Dendritic cell treated with granulocyte-macrophage colony-stimulating factor and Interleukin-4, amounts not matched to agents 40 ng/mL and 50 ng/mL, for 4 days (primary cell): ENCODE measurements around the gene RPS6KA4.
A peak's percentile ranks its signal among the peaks of the same experiment; 100 is the strongest.

Experiments used
- H3K27ac Mint-ChIP-seq: one replicate; pipeline ENCODE4 v1.8.0; 2022; ENCODE audit warnings: mild to moderate bottlenecking, mixed read lengths
- H3K27me3 Mint-ChIP-seq: one replicate; pipeline ENCODE4 v1.8.0; 2022; ENCODE audit warnings: mild to moderate bottlenecking, mixed read lengths
- H3K36me3 Mint-ChIP-seq: one replicate; pipeline ENCODE4 v1.8.0; 2022; ENCODE audit warnings: low read depth, mixed read lengths
- H3K4me1 Mint-ChIP-seq: one replicate; pipeline ENCODE4 v1.8.0; 2022; ENCODE audit warnings: low read depth, mixed read lengths
- H3K4me3 Mint-ChIP-seq: one replicate; pipeline ENCODE4 v1.8.0; 2022; ENCODE audit warnings: mild to moderate bottlenecking, moderate library complexity, mixed read lengths
- H3K9me3 Mint-ChIP-seq: one replicate; pipeline ENCODE4 v1.8.0; 2022; ENCODE audit warnings: mixed read lengths
- intact Hi-C: fragments of 100-400 bp; cut with micrococcal nuclease; formaldehyde crosslinking; loops from one replicate; pipeline ENCODE4 v1.15.0; 2022

Gene RPS6KA4

GRCh38 chr11:64337538-64338249 lies 21.3 kb upstream of the RPS6KA4 start:
- H3K9me3 Mint-ChIP-seq = no peaks in the 10 kb centered on the region
- no peak overlapping the region for H3K4me3 Mint-ChIP-seq
- intact Hi-C loops = no loop called here
- no peaks in the 10 kb centered on the region for H3K27me3 Mint-ChIP-seq
- H3K27ac Mint-ChIP-seq = no peak overlapping the region
- peaks cover 56% of the 10 kb centered on the region for H3K4me1 Mint-ChIP-seq
- H3K36me3 Mint-ChIP-seq = peaks cover 15% of the 10 kb centered on the region

GRCh38 chr11:64338716-64339115 lies 20.2 kb upstream of the RPS6KA4 start:
- no peaks in the 10 kb centered on the region for H3K9me3 Mint-ChIP-seq
- H3K4me3 Mint-ChIP-seq = no peak overlapping the region
- no peaks in the 10 kb centered on the region for H3K27me3 Mint-ChIP-seq
- H3K4me1 Mint-ChIP-seq = peaks cover 64% of the 10 kb centered on the region
- H3K27ac Mint-ChIP-seq = peak overlapping the region; percentile 93
- H3K36me3 Mint-ChIP-seq = peaks cover 25% of the 10 kb centered on the region
- intact Hi-C loops = no loop called here

- peak overlapping the region; percentile 80 for H3K4me3 Mint-ChIP-seq
- H3K27ac Mint-ChIP-seq = peak overlapping the region; percentile 93
- intact Hi-C loops = no loop called here
- H3K27me3 Mint-ChIP-seq = no peaks in the 10 kb centered on the region
- H3K36me3 Mint-ChIP-seq = peaks cover 31% of the 10 kb centered on the region
- H3K9me3 Mint-ChIP-seq = no peaks in the 10 kb centered on the region
- H3K4me1 Mint-ChIP-seq = peaks cover 66% of the 10 kb centered on the region
These were observed 19.7 kb upstream of the RPS6KA4 start for GRCh38 chr11:64339286-64339685.

GRCh38 chr11:64339754-64340408 lies 19.1 kb upstream of the RPS6KA4 start, which contains the start of gene CCDC88B:
Gene CCDC88B (plus strand): TSS chr11:64340204. CDS start chr11:64340267, 63 bp downstream.
- intact Hi-C loops = loop anchor here (5.0 kb wide), 1 partner anchor 33 kb away; the partner anchor contains the start of gene ESRRA
- H3K4me3 Mint-ChIP-seq = peak within 1 kb of the TSS; percentile 80
- no peaks in the 10 kb centered on the region for H3K9me3 Mint-ChIP-seq
- H3K36me3 Mint-ChIP-seq = peaks cover 37% of the 10 kb centered on the region
- H3K4me1 Mint-ChIP-seq = peaks cover 68% of the 10 kb centered on the region
- peak within 1 kb of the TSS; percentile 93 for H3K27ac Mint-ChIP-seq
- no peaks in the 10 kb centered on the region for H3K27me3 Mint-ChIP-seq

GRCh38 chr11:64340671-64341335 lies 18.2 kb upstream of the RPS6KA4 start:
- Mint-ChIP-seq H3K27me3 (no peaks in the 10 kb centered on the region), H3K27ac (peak overlapping the region; percentile 93)

GRCh38 chr11:64341429-64341828 lies 17.5 kb upstream of the RPS6KA4 start:
- Mint-ChIP-seq H3K36me3 (peaks cover 52% of the 10 kb centered on the region), H3K4me3 (peak overlapping the region; percentile 80), H3K27me3 (no peaks in the 10 kb centered on the region), H3K4me1 (peaks cover 74% of the 10 kb centered on the region), H3K9me3 (no peaks in the 10 kb centered on the region), H3K27ac (peak overlapping the region; percentile 48)
- intact Hi-C loops = loop anchor here (5.0 kb wide), 1 partner anchor 34 kb away; the partner anchor contains the start of gene ESRRA

More at GRCh38 chr11:64340671-64341335, 18.2 kb upstream of the RPS6KA4 start:
- peaks cover 46% of the 10 kb centered on the region for H3K36me3 Mint-ChIP-seq
- peaks cover 69% of the 10 kb centered on the region for H3K4me1 Mint-ChIP-seq
- intact Hi-C loops = loop anchor here (5.0 kb wide), 1 partner anchor 34 kb away; the partner anchor contains the start of gene ESRRA
- H3K9me3 Mint-ChIP-seq = no peaks in the 10 kb centered on the region
- H3K4me3 Mint-ChIP-seq = peak overlapping the region; percentile 80

GRCh38 chr11:64341851-64342791 lies 16.8 kb upstream of the RPS6KA4 start:
- H3K36me3 Mint-ChIP-seq = peaks cover 59% of the 10 kb centered on the region
- H3K27me3 Mint-ChIP-seq = no peaks in the 10 kb centered on the region
- peaks cover 80% of the 10 kb centered on the region for H3K4me1 Mint-ChIP-seq
- peak overlapping the region; percentile 48 for H3K27ac Mint-ChIP-seq
- intact Hi-C loops = loop anchor here (5.0 kb wide), 1 partner anchor 35 kb away; the partner anchor contains the start of gene ESRRA
- peak overlapping the region; percentile 57 for H3K4me3 Mint-ChIP-seq
- H3K9me3 Mint-ChIP-seq = no peaks in the 10 kb centered on the region

GRCh38 chr11:64342869-64343745 lies 15.9 kb upstream of the RPS6KA4 start:
- Mint-ChIP-seq H3K9me3 (no peaks in the 10 kb centered on the region), H3K4me1 (peaks cover 84% of the 10 kb centered on the region), H3K4me3 (no peak overlapping the region), H3K36me3 (peaks cover 67% of the 10 kb centered on the region), H3K27ac (no peak overlapping the region), H3K27me3 (no peaks in the 10 kb centered on the region)
- intact Hi-C loops = loop anchor here (5.0 kb wide), 1 partner anchor 36 kb away; the partner anchor contains the start of gene ESRRA

- Mint-ChIP-seq H3K4me1 (peaks cover 78% of the 10 kb centered on the region), H3K36me3 (peaks cover 72% of the 10 kb centered on the region), H3K27ac (no peak overlapping the region), H3K4me3 (no peak overlapping the region), H3K9me3 (no peaks in the 10 kb centered on the region), H3K27me3 (no peaks in the 10 kb centered on the region)
- intact Hi-C loops = loop anchor here (5.0 kb wide), 1 partner anchor 37 kb away; the partner anchor contains the start of gene ESRRA
These were observed 15.0 kb upstream of the RPS6KA4 start for GRCh38 chr11:64343767-64344559.

GRCh38 chr11:64344787-64345186 lies 14.2 kb upstream of the RPS6KA4 start:
- H3K36me3 Mint-ChIP-seq = peaks cover 80% of the 10 kb centered on the region
- intact Hi-C loops = loop anchor here (5.0 kb wide), 1 partner anchor 37 kb away; the partner anchor contains the start of gene ESRRA
- H3K4me3 Mint-ChIP-seq = no peak overlapping the region
- H3K4me1 Mint-ChIP-seq = peaks cover 69% of the 10 kb centered on the region
- H3K9me3 Mint-ChIP-seq = no peaks in the 10 kb centered on the region
- no peak overlapping the region for H3K27ac Mint-ChIP-seq
- H3K27me3 Mint-ChIP-seq = no peaks in the 10 kb centered on the region

GRCh38 chr11:64347193-64347867 lies 11.6 kb upstream of the RPS6KA4 start:
- no peak overlapping the region for H3K27ac Mint-ChIP-seq

More at GRCh38 chr11:64347193-64347867, 11.6 kb upstream of the RPS6KA4 start:
- no peak overlapping the region for H3K4me3 Mint-ChIP-seq
- H3K36me3 Mint-ChIP-seq = peaks cover 94% of the 10 kb centered on the region
- peaks cover 44% of the 10 kb centered on the region for H3K4me1 Mint-ChIP-seq
- no peaks in the 10 kb centered on the region for H3K27me3 Mint-ChIP-seq
- no peaks in the 10 kb centered on the region for H3K9me3 Mint-ChIP-seq
- intact Hi-C loops = no loop called here
